Adrenal gland (tissue), 12 donors: ENCODE results near the gene DGKH. TPM values are rescaled to one million over a fixed set of nuclear protein-coding genes. Genes with fewer than 3 reads are reported as not detected.

ENCODE experiments used
- DNase-seq, 7 donors: peaks; one replicate each; pipeline ENCODE4 v3.0.0-alpha.2; 2019 to 2020
- H3K27ac ChIP-seq, 5 donors: fragments of 200-600 bp; sonication (generic) in 4 of 5; 1 replicate in 3 of 5; 2 replicates in 2 of 5; pipeline versions ENCODE4 v1.5.1 to v1.8.0; 2016 to 2020; ENCODE audit warnings: mild to moderate bottlenecking in 1 of 5
- H3K27me3 ChIP-seq: fragments of 200-600 bp; 2 replicates; pipeline ENCODE4 v1.8.0; 2021
- H3K36me3 ChIP-seq, 2 donors: fragments of 200-600 bp; replicated peaks in 1 of 2; 1 replicate in 1 of 2; 2 replicates in 1 of 2; pipeline versions ENCODE4 v1.5.1 to v1.8.0; 2018 to 2022
- H3K4me1 ChIP-seq, 2 donors: fragments of 200-600 bp; replicated peaks in 1 of 2; 1 replicate in 1 of 2; 2 replicates in 1 of 2; pipeline versions ENCODE4 v1.5.1 to v1.8.0; 2018 to 2021
- H3K4me3 ChIP-seq, 4 donors: fragments of 200-600 bp; sonication (generic) in 3 of 4; one replicate each; pipeline ENCODE4 v1.5.1; 2016 to 2018
- H3K9me3 ChIP-seq, 3 donors: fragments of 200-600 bp; sonication (generic) in 1 of 3; replicated peaks in 1 of 3; 1 replicate in 2 of 3; 2 replicates in 1 of 3; pipeline versions ENCODE4 v1.5.1 to v1.8.0; 2016 to 2021
- CTCF ChIP-seq, 6 experiments: fragments of 450-650 bp in 4 of 6; fragments of 200-600 bp in 2 of 6; sonication (generic) in 1 of 6; IDR thresholded peaks; 1 replicate in 5 of 6; 2 replicates in 1 of 6; pipeline versions ENCODE4 v1.5.1 to v1.8.0; 2016 to 2021; ENCODE audit warnings: antibody characterized with exemption in 6 of 6, mild to moderate bottlenecking in 2 of 6, moderate library complexity in 1 of 6
- POLR2A ChIP-seq, 2 donors: fragments of 450-650 bp; IDR thresholded peaks; one replicate each; pipeline ENCODE4 v1.6.1; 2017; ENCODE audit warnings: antibody characterized with exemption in 2 of 2, mild to moderate bottlenecking in 2 of 2, moderate library complexity in 1 of 2
- WGBS, 4 donors: extraction: QIAGEN DNeasy Blood & Tissue Kit in 2 of 4; methylation state at CpG; one replicate each; pipeline versions ENCODE4 v1.1.5 to v1.1.7; 2013 to 2017; 5-methylcytosine and 5-hydroxymethylcytosine counted together
- intact Hi-C, 2 donors: fragments of 100-400 bp; cut with DNase I; formaldehyde crosslinking; loops; one replicate each; pipeline versions ENCODE4 v1.14.1 to v1.15.0; 2022 to 2023
- polyA plus RNA-seq, 3 donors: library from polyadenylated mRNA; stranded (reverse); fragments of 200-250 nt in 2 of 3; fragments of 350-450 nt in 1 of 3; fragmentation: Illumina TruSeq in 1 of 3; extraction: RNeasy Lipid Tissue Mini Kit (QIAGEN cat#74804) in 1 of 3; gene quantifications; one replicate each; pipeline ENCODE4 v1.2.3, GENCODE V29; 2013 to 2014
- total RNA-seq, 9 donors: library from RNA; depleted of rRNA in 4 of 9; stranded (reverse); fragments of >200 nt in 4 of 9; fragments of 120-200 nt in 1 of 9; fragmentation: NEBNext Ultra II Directional in 1 of 9; extraction: Animal tissue kit (Norgen Biotek cat#: 25700) in 1 of 9; gene quantifications; one replicate each; pipeline versions ENCODE4 v1.1.0 to v1.2.4, GENCODE V29; 2013 to 2023
- donor health status: healthy with polysubstance abuse.
- donor health status: Bipolar disorder and iron deficiency.
- donor health status: DM: yes; HTN: yes; CAD: no.
- donor health status: DM: no; HTN: no; CAD: no.
- donor health status: DM: no; HTN: no; CAD: no.
- donor health status: DM: yes; HTN: yes; CAD: no.

Gene DGKH
- total and polyA plus RNA-seq, 12 donors, result 0.81 to 7.1 (median 3.6) TPM

- no peaks in the 10 kb centered on the region for H3K36me3 ChIP-seq
- DNase-seq, result no peak
- no peaks in the 10 kb centered on the region for H3K9me3 ChIP-seq
- WGBS, 4 donors, result 68 to 85% (median 77%) methylated on average over 2 of the region's 2 CpGs
- no peak overlapping the region for H3K27ac ChIP-seq
- intact Hi-C loops, result no loop called here
- no peaks in the 10 kb centered on the region for H3K4me1 ChIP-seq
- TF ChIP-seq POLR2A (IDR thresholded peaks at IDR 0.05), result no peak
- no peak for TF ChIP-seq CTCF (IDR thresholded peaks at IDR 0.05)
- H3K27me3 ChIP-seq, result no peaks in the 10 kb centered on the region
- H3K4me3 ChIP-seq, result no peak overlapping the region
Observed at GRCh38 chr13:42002066-42002465, 46.4 kb upstream of the DGKH start.

- intact Hi-C loops, result no loop called here
- 60 to 77% (median 66%) methylated on average over 1 of the region's 1 CpG for WGBS, 4 donors
- DNase-seq, result no peak
- no peak overlapping the region for H3K4me3 ChIP-seq
- no peaks in the 10 kb centered on the region for H3K4me1 ChIP-seq
- no peaks in the 10 kb centered on the region for H3K36me3 ChIP-seq
- TF ChIP-seq POLR2A (IDR thresholded peaks at IDR 0.05) (no peak), CTCF (IDR thresholded peaks at IDR 0.05) (no peak)
- no peaks in the 10 kb centered on the region for H3K9me3 ChIP-seq
- H3K27ac ChIP-seq, result no peak overlapping the region
- H3K27me3 ChIP-seq, result no peaks in the 10 kb centered on the region
Observed at GRCh38 chr13:42007844-42008243, 40.6 kb upstream of the DGKH start.

GRCh38 chr13:42009057-42009456 lies 39.4 kb upstream of the DGKH start:
- Histone ChIP-seq H3K36me3 (no peaks in the 10 kb centered on the region), H3K9me3 (no peaks in the 10 kb centered on the region), H3K4me1 (no peaks in the 10 kb centered on the region), H3K4me3 (no peak overlapping the region), H3K27ac (no peak overlapping the region), H3K27me3 (no peaks in the 10 kb centered on the region)
- intact Hi-C loops, result no loop called here
- WGBS, 4 donors, result 82 to 92% (median 87%) methylated on average over 4 of the region's 4 CpGs
- DNase-seq, result no peak
- TF ChIP-seq CTCF (IDR thresholded peaks at IDR 0.05), result no peak
- no peak for TF ChIP-seq POLR2A (IDR thresholded peaks at IDR 0.05)

GRCh38 chr13:42011601-42012350 lies 36.7 kb upstream of the DGKH start:
- intact Hi-C loops, result no loop called here
- TF ChIP-seq POLR2A (IDR thresholded peaks at IDR 0.05), result no peak
- TF ChIP-seq CTCF (IDR thresholded peaks at IDR 0.05), result no peak
- Histone ChIP-seq H3K36me3 (no peaks in the 10 kb centered on the region), H3K9me3 (no peaks in the 10 kb centered on the region), H3K27ac (no peak overlapping the region), H3K4me1 (no peaks in the 10 kb centered on the region), H3K4me3 (no peak overlapping the region), H3K27me3 (no peaks in the 10 kb centered on the region)
- no peak for DNase-seq
- WGBS, 4 donors, result 58 to 66% (median 62%) methylated on average over 16 of the region's 16 CpGs
